Thoracic aorta (tissue), 2 donors: Measurements from ENCODE around the gene EIF2AK2. TPM values are rescaled to one million over a fixed set of nuclear protein-coding genes. Genes with fewer than 3 reads are reported as not detected.

Experiments used
- ATAC-seq: fragments of 150-250 bp; one replicate; pipeline ENCODE4 v1.8.0; 2017; ENCODE audit warnings: low read depth; ENCODE audit not compliant: insufficient number of reproducible peaks, low FRiP score
- DNase-seq: peaks from one replicate; pipeline ENCODE4 v3.0.0-alpha.2; 2020; ENCODE audit warnings: low spot score
- H3K27ac ChIP-seq, 2 donors: fragments of 200-600 bp; sonication (generic); 1 replicate in 1 of 2; 2 replicates in 1 of 2; pipeline ENCODE4 v1.5.1; 2016; ENCODE audit warnings: mild to moderate bottlenecking in 2 of 2, moderate library complexity in 2 of 2
- H3K27me3 ChIP-seq: fragments of 200-600 bp; sonication (generic); replicated peaks from 2 replicates; pipeline ENCODE4 v1.6.0; 2016; ENCODE audit warnings: mild to moderate bottlenecking; ENCODE audit not compliant: insufficient read depth
- H3K36me3 ChIP-seq: fragments of 200-600 bp; sonication (generic); one replicate; pipeline ENCODE4 v1.5.1; 2016
- H3K4me1 ChIP-seq, 2 donors: fragments of 200-600 bp; sonication (generic); 1 replicate in 1 of 2; 2 replicates in 1 of 2; pipeline versions ENCODE4 v1.5.1 to v1.6.0; 2016; ENCODE audit warnings: low read depth in 2 of 2, mild to moderate bottlenecking in 1 of 2; ENCODE audit not compliant: control insufficient read depth in 1 of 2
- H3K4me3 ChIP-seq: fragments of 200-600 bp; sonication (generic); 2 replicates; pipeline ENCODE4 v1.5.1; 2016; ENCODE audit warnings: mild to moderate bottlenecking
- H3K9me3 ChIP-seq: fragments of 200-600 bp; sonication (generic); 2 replicates; pipeline ENCODE4 v1.5.1; 2016
- CTCF ChIP-seq: fragments of 200-600 bp; sonication (generic); IDR thresholded peaks from one replicate; pipeline ENCODE4 v1.5.1; 2019; ENCODE audit warnings: antibody characterized with exemption
- total RNA-seq, 2 donors: library from RNA; depleted of rRNA; stranded (reverse); fragments of >200 nt; gene quantifications; one replicate each; pipeline versions ENCODE4 v1.1.0 to v1.2.3, GENCODE V29; 2016

Gene EIF2AK2
- total RNA-seq, 2 donors from 2014 or later: 37.4 to 39.0 TPM

GRCh38 chr2:37168217-37168981, 11.6 kb upstream of the EIF2AK2 start:
- H3K4me3 ChIP-seq: no peak overlapping the region
- H3K27me3 ChIP-seq: no peaks in the 10 kb centered on the region
- H3K4me1 ChIP-seq: no peaks in the 10 kb centered on the region
- no peak for ATAC-seq
- peak; percentile 47 for TF ChIP-seq CTCF
- no peak for DNase-seq
- H3K9me3 ChIP-seq: peaks cover 8% of the 10 kb centered on the region
- H3K36me3 ChIP-seq: no peaks in the 10 kb centered on the region
- H3K27ac ChIP-seq: no peak overlapping the region

- TF ChIP-seq CTCF: no peak
- DNase-seq (no peak), ATAC-seq (no peak)
- no peaks in the 10 kb centered on the region for H3K27me3 ChIP-seq
- no peaks in the 10 kb centered on the region for H3K36me3 ChIP-seq
- no peak overlapping the region for H3K4me3 ChIP-seq
- H3K27ac ChIP-seq: no peak overlapping the region
- H3K9me3 ChIP-seq: peaks cover 8% of the 10 kb centered on the region
- H3K4me1 ChIP-seq: no peaks in the 10 kb centered on the region
These were observed 10.9 kb upstream of the EIF2AK2 start for GRCh38 chr2:37167636-37168180.

- H3K27ac ChIP-seq: no peak overlapping the region
- ATAC-seq: no peak
- no peak for TF ChIP-seq CTCF
- no peak overlapping the region for H3K4me3 ChIP-seq
- DNase-seq: no peak
- no peaks in the 10 kb centered on the region for H3K4me1 ChIP-seq
- H3K27me3 ChIP-seq: no peaks in the 10 kb centered on the region
- H3K9me3 ChIP-seq: peaks cover 8% of the 10 kb centered on the region
- no peaks in the 10 kb centered on the region for H3K36me3 ChIP-seq
These were observed 8.0 kb upstream of the EIF2AK2 start for GRCh38 chr2:37164757-37165156.

- H3K4me1 ChIP-seq: peaks cover 13 to 20% of the 10 kb centered on the region in 2 donors
- peak overlapping the region; percentile 95 for H3K4me3 ChIP-seq
- H3K36me3 ChIP-seq: no peaks in the 10 kb centered on the region
- no peaks in the 10 kb centered on the region for H3K27me3 ChIP-seq
- no peak for TF ChIP-seq CTCF
- H3K9me3 ChIP-seq: no peaks in the 10 kb centered on the region
- no peak for DNase-seq
- peak overlapping the region; percentile 82 for H3K27ac ChIP-seq
- peak; percentile 25 for ATAC-seq
These were observed 516 bp downstream of the EIF2AK2 start for GRCh38 chr2:37156071-37156856.

DNA sequence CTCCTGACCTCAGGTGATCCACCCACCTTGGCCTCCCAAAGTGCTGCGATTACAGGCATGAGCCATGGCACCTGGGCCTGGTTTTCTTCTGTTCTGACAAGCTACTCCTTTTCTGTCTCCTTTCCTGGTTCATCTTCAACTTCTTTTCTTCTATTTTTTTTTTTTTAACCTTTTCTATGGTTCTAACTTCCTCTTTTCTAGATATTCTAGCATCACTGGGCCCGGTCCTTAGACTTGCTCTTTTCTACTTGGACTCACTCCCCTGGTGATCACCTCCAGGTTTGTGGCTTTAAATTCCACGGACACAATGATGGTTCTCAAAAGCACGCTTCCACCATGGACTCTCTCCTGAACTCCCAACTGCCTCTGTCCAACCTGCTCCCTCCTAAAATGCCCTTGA, 2.0 kb downstream of the EIF2AK2 start:
- no peaks in the 10 kb centered on the region for H3K27me3 ChIP-seq
- no peaks in the 10 kb centered on the region for H3K9me3 ChIP-seq
- no peak overlapping the region for H3K4me3 ChIP-seq
- TF ChIP-seq CTCF: no peak
- DNase-seq: no peak
- no peak for ATAC-seq
- no peaks in the 10 kb centered on the region for H3K36me3 ChIP-seq
- peaks cover 13 to 31% of the 10 kb centered on the region in 2 donors for H3K4me1 ChIP-seq
- H3K27ac ChIP-seq: no peak overlapping the region
